ENCODE data around the gene AATK.

Gene AATK

GRCh38 chr17:81173052-81173761 lies 7.2 kb upstream of the AATK start:
- TF ChIP-seq ZFX (IDR thresholded peaks at IDR 0.05), result no peak
- TF ChIP-seq CTCF (conservative IDR thresholded peaks at IDR 0.05), result no peak
- no peak overlapping the region for H3K27ac ChIP-seq

- TF ChIP-seq CTCF (conservative IDR thresholded peaks at IDR 0.05) (no peak), ZFX (IDR thresholded peaks at IDR 0.05) (no peak)
- no peak overlapping the region for H3K27ac ChIP-seq
These were observed 5.9 kb upstream of the AATK start for GRCh38 chr17:81171941-81172340.

GRCh38 chr17:81170727-81171494 lies 4.9 kb upstream of the AATK start:
- no peak overlapping the region for H3K27ac ChIP-seq
- TF ChIP-seq ZFX (IDR thresholded peaks at IDR 0.05) (no peak), CTCF (conservative IDR thresholded peaks at IDR 0.05) (no peak)

GRCh38 chr17:81169870-81170309 lies 3.9 kb upstream of the AATK start:
- H3K27ac ChIP-seq, result no peak overlapping the region
- no peak for TF ChIP-seq ZFX (IDR thresholded peaks at IDR 0.05)
- no peak for TF ChIP-seq CTCF (conservative IDR thresholded peaks at IDR 0.05)

GRCh38 chr17:81167638-81168037 lies 1.6 kb upstream of the AATK start:
- TF ChIP-seq ZFX (IDR thresholded peaks at IDR 0.05) (no peak), CTCF (conservative IDR thresholded peaks at IDR 0.05) (no peak)
- H3K27ac ChIP-seq, result no peak overlapping the region

- H3K27ac ChIP-seq, result no peak overlapping the region
- no peak for TF ChIP-seq CTCF (conservative IDR thresholded peaks at IDR 0.05)
- TF ChIP-seq ZFX (IDR thresholded peaks at IDR 0.05), result no peak
These were observed 1.1 kb upstream of the AATK start for GRCh38 chr17:81167194-81167524.

- no peak within 1 kb of the TSS for H3K27ac ChIP-seq
- TF ChIP-seq ZFX (IDR thresholded peaks at IDR 0.05), result no peak
- no peak for TF ChIP-seq CTCF (conservative IDR thresholded peaks at IDR 0.05)
These were observed 582 bp downstream of the AATK start, which contains the start of gene PVALEF for GRCh38 chr17:81165246-81166032. PVALEF (plus strand) TSS chr17:81165507; CDS start chr17:81181227, 15,720 bp downstream.

Measured in C4-2B (cell line).